OCI-M1 (cell line): ENCODE results near the gene P3H3.
"Not testable (repeated sequence)": the region's sequence is repeated elsewhere in the genome, so short reads cannot be mapped to it uniquely, and the experiment has no call there.

Experiments
- DNase-seq: peaks from one replicate; lab custom pipeline; 2025; lab: John Stamatoyannopoulos, UW

Gene P3H3

GRCh38 chr12:6845395-6845794 is 17.2 kb downstream of the P3H3 start:
- no peak for DNase-seq

- no peak for DNase-seq
Observed at GRCh38 chr12:6846316-6846869, 18.2 kb downstream of the P3H3 start.

- DNase-seq: no peak
Observed at GRCh38 chr12:6847676-6848075, 19.5 kb downstream of the P3H3 start.

GRCh38 chr12:6849427-6849826 is 21.2 kb downstream of the P3H3 start:
- no peak for DNase-seq

- DNase-seq: no peak
Observed at GRCh38 chr12:6849976-6850560, 21.9 kb downstream of the P3H3 start.

- DNase-seq: no peak
Observed at GRCh38 chr12:6850796-6851152, 22.6 kb downstream of the P3H3 start.

- peak; percentile 99 for DNase-seq
Observed at GRCh38 chr12:6851153-6851920, 23.1 kb downstream of the P3H3 start, which contains the start of gene CDCA3. CDCA3 (minus strand) TSS chr12:6851286; CDS start chr12:6850952, 334 bp downstream.

GRCh38 chr12:6851921-6852650 is 23.9 kb downstream of the P3H3 start, which contains the start of gene USP5:
USP5 (plus strand) TSS chr12:6852150; CDS start chr12:6852180, 30 bp downstream.
- peak; percentile 100 for DNase-seq

GRCh38 chr12:6852651-6853354 is 24.6 kb downstream of the P3H3 start:
- peak; percentile 89 for DNase-seq

- no peak for DNase-seq
Observed at GRCh38 chr12:6853626-6854025, 25.4 kb downstream of the P3H3 start.

GRCh38 chr12:6854036-6854435 is 25.8 kb downstream of the P3H3 start:
- no peak for DNase-seq

GRCh38 chr12:6855322-6855721 is 27.1 kb downstream of the P3H3 start:
- no peak for DNase-seq

GRCh38 chr12:6858799-6859198 is 30.6 kb downstream of the P3H3 start:
- no peak for DNase-seq

GRCh38 chr12:6860116-6860515 is 31.9 kb downstream of the P3H3 start:
- no peak for DNase-seq

GRCh38 chr12:6860942-6861341 is 32.7 kb downstream of the P3H3 start:
- no peak for DNase-seq

- no peak for DNase-seq
Observed at GRCh38 chr12:6861391-6861790, 33.2 kb downstream of the P3H3 start.

- DNase-seq: no peak
Observed at GRCh38 chr12:6863033-6863432, 34.8 kb downstream of the P3H3 start.

- DNase-seq: no peak
Observed at GRCh38 chr12:6863586-6864321, 35.5 kb downstream of the P3H3 start.

GRCh38 chr12:6865307-6865706 is 37.1 kb downstream of the P3H3 start:
- DNase-seq: not testable (repeated sequence)

- no peak for DNase-seq
Observed at GRCh38 chr12:6866163-6866919, 38.1 kb downstream of the P3H3 start.
